WERI-Rb-1 (cell line): ENCODE measurements around the gene FAM50A.
"Not testable (repeated sequence)": the region's sequence is repeated elsewhere in the genome, so short reads cannot be mapped to it uniquely, and the experiment has no call there.

Source experiments
- DNase-seq: peaks from one replicate; pipeline ENCODE4 v3.0.0-alpha.2; 2020
- H3K27ac ChIP-seq: fragments of 250-450 bp; sonication (Bioruptor Pico); 2 replicates; pipeline ENCODE4 v1.5.1; 2020; ENCODE audit warnings: mild to moderate bottlenecking, moderate library complexity
- H3K27me3 ChIP-seq: fragments of 250-450 bp; sonication (Bioruptor Pico); 2 replicates; pipeline ENCODE4 v1.5.1; 2021; ENCODE audit warnings: mild to moderate bottlenecking, low read depth, moderate library complexity; ENCODE audit not compliant: insufficient read depth, severe bottlenecking
- H3K36me3 ChIP-seq: fragments of 250-450 bp; sonication (Bioruptor Pico); 2 replicates; pipeline ENCODE4 v1.5.1; 2020; ENCODE audit warnings: mild to moderate bottlenecking, moderate library complexity
- H3K4me3 ChIP-seq: 2 replicates; pipeline ENCODE4 v1.5.1; 2011; ENCODE audit warnings: low read depth, mild to moderate bottlenecking, control low read depth, low read length
- H3K9me3 ChIP-seq: fragments of 250-450 bp; sonication (Bioruptor Pico); 2 replicates; pipeline ENCODE4 v1.5.1; 2021; ENCODE audit warnings: mild to moderate bottlenecking, moderate library complexity; ENCODE audit not compliant: severe bottlenecking
- CTCF ChIP-seq: IDR thresholded peaks from 2 replicates; pipeline ENCODE4 v1.5.1; 2011; ENCODE audit warnings: low read depth, mild to moderate bottlenecking, control low read depth, inconsistent platforms, low read length

Gene FAM50A

DNA sequence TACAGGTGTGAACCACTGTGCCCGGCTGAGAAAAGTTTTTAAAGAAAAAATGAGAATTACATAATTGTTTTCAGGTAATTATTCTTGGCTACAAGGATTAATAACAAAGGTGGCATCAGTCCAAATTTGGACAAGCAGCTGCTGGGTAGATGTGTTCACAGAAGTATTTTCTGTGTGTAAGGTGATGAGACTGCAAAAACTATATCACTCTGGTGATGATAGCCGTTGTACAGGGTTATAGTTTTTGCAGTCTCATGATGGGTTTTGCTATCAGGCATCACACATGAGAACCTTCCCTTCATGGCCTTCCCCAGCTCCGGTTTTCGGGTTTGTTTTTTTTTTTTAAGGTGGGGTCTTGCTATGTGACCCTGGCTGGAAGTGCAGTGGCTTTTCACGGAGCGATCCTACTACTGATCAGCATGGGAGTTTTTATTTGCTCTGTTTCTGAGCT, 51.6 kb downstream of the FAM50A start:
- no peak overlapping the region for H3K4me3 ChIP-seq
- peaks cover 5% of the 10 kb centered on the region for H3K9me3 ChIP-seq
- no peak for TF ChIP-seq CTCF
- no peaks in the 10 kb centered on the region for H3K36me3 ChIP-seq
- peaks cover 5% of the 10 kb centered on the region for H3K27me3 ChIP-seq
- H3K27ac ChIP-seq: no peak overlapping the region
- DNase-seq: no peak

DNA sequence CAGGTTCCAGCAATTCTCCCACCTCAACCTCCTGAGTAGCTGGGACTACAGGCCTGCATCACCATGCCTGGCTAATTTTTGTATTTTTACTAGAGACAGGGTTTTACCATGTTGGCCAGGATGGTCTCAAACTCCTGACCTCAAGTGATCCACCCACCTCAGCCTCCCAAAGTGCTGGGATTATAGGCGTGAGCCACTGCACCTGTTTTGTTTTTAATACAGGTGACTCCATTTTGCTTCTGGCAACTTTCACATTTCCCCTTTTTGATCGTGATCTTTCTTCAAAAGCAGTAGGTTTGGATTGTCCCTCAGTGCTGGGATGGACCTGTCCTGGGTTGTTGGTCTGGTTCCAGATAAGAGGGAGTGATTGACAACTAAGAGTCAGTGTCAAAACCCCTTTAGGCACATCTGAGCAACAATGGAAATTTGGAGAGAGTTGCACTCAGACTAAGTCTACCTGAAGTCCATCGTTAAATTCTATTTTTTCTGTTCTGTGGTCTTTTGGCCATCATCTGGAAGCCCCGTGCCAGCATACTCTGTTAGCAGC, 52.7 kb downstream of the FAM50A start:
- not testable (repeated sequence) for H3K4me3 ChIP-seq, H3K36me3 ChIP-seq, H3K27me3 ChIP-seq, H3K9me3 ChIP-seq, DNase-seq, H3K27ac ChIP-seq
